GM12878 (cell line): ENCODE data around the gene CDO1. TPM values are rescaled to one million over a fixed set of nuclear protein-coding genes. Genes with fewer than 3 reads are reported as not detected.

Experiments used
- ATAC-seq: fragments of 200-7000 bp; cut with Tn5 transposase; 3 replicates; pipeline ENCODE4 v1.9.1; 2020; ENCODE audit warnings: mild to moderate bottlenecking, moderate library complexity
- BruUV-seq: library from RNA; stranded (reverse); fragments of 400-500 nt; replicated peaks from 2 replicates; lab custom pipeline; 2021; lab: Mats Ljungman, UMichigan
- CTCF ChIA-PET: fragments of 300-600 bp; sonication (Branson Sonifier 250); formaldehyde crosslinking; extraction: SDS; loops from one replicate; lab custom pipeline; 2021; ENCODE audit warnings: inconsistent platforms; lab: Yijun Ruan, JAX
- POLR2A ChIA-PET: fragments of 350-600 bp; formaldehyde crosslinking; extraction: SDS; loops from one replicate; lab custom pipeline; 2021; ENCODE audit warnings: inconsistent platforms; lab: Charles Lee
- RAD21 ChIA-PET: fragments of 300-600 bp; sonication (Branson Sonifier 250); formaldehyde crosslinking; loops from one replicate; lab custom pipeline; 2023; ENCODE audit warnings: antibody characterized with exemption; ENCODE audit not compliant: unreplicated experiment; lab: Charles Lee
- SMC1A ChIA-PET: fragments of 300-600 bp; sonication (Branson Sonifier 250); formaldehyde crosslinking; loops from one replicate; lab custom pipeline; 2023; ENCODE audit not compliant: unreplicated experiment, uncharacterized antibody; lab: Charles Lee
- DNase-seq: peaks from one replicate; pipeline ENCODE4 v3.0.0-alpha.2; 2011; ENCODE audit warnings: low read depth, low spot score
- FAIRE-seq: peaks from 3 replicates; lab custom pipeline; 2011; peaks lifted over from hg19 to GRCh38; lab: Jason Lieb, UNC
- H2AFZ ChIP-seq: 2 replicates; pipeline ENCODE4 v1.6.0; 2011; ENCODE audit warnings: low read depth, low read length, control low read depth; ENCODE audit not compliant: control insufficient read depth
- H3K27ac ChIP-seq: 2 replicates; pipeline ENCODE4 v1.5.1; 2011; ENCODE audit warnings: control low read depth; ENCODE audit not compliant: control insufficient read depth, insufficient read depth
- H3K27me3 ChIP-seq, 2 experiments: replicated peaks in 1 of 2; 2 replicates each; pipeline versions ENCODE4 v1.6.0 to v1.6.1; 2011; ENCODE audit warnings: low read length in 1 of 2; ENCODE audit not compliant: control insufficient read depth in 2 of 2, insufficient read depth in 2 of 2
- H3K36me3 ChIP-seq, 2 experiments: 2 replicates each; pipeline ENCODE4 v1.5.1; 2011; ENCODE audit warnings: low read length in 1 of 2; ENCODE audit not compliant: control insufficient read depth in 2 of 2, insufficient read depth in 2 of 2
- H3K4me1 ChIP-seq: 2 replicates; pipeline ENCODE4 v1.6.1; 2011; ENCODE audit warnings: mild to moderate bottlenecking, low read length, moderate library complexity, mixed read lengths; ENCODE audit not compliant: control insufficient read depth, insufficient read depth
- H3K4me2 ChIP-seq: 2 replicates; pipeline ENCODE4 v1.6.0; 2011; ENCODE audit warnings: control low read depth; ENCODE audit not compliant: control insufficient read depth, insufficient read depth
- H3K4me3 ChIP-seq: fragments of 200-600 bp; sonication (generic); 2 replicates; pipeline ENCODE4 v1.5.1; 2016
- H3K79me2 ChIP-seq: 2 replicates; pipeline ENCODE4 v1.6.0; 2011; ENCODE audit warnings: low read length; ENCODE audit not compliant: control insufficient read depth, insufficient read depth
- H3K9ac ChIP-seq: 2 replicates; pipeline ENCODE4 v1.8.0; 2011; ENCODE audit warnings: low read length, control low read depth, mixed read lengths; ENCODE audit not compliant: control insufficient read depth, insufficient read depth
- H3K9me3 ChIP-seq: replicated peaks from 3 replicates; pipeline ENCODE4 v1.5.1; 2011; ENCODE audit warnings: mild to moderate bottlenecking, low read length; ENCODE audit not compliant: control insufficient read depth, insufficient read depth
- H4K20me1 ChIP-seq: 2 replicates; pipeline ENCODE4 v1.6.0; 2011; ENCODE audit not compliant: control insufficient read depth, insufficient read depth
- BHLHE40 ChIP-seq, 2 experiments: fragments of 450-650 bp in 1 of 2; IDR thresholded peaks; 2 replicates each; pipeline ENCODE4 v1.6.1; 2011 to 2017; ENCODE audit warnings: low read depth in 2 of 2, borderline replicate concordance in 1 of 2, improper control_type of control experiment in 1 of 2, low read length in 1 of 2, mild to moderate bottlenecking in 1 of 2
- CBX5 ChIP-seq: sonication (generic); IDR thresholded peaks from 2 replicates; pipeline ENCODE4 v1.6.1; 2016; ENCODE audit warnings: low read depth, moderate library complexity, mild to moderate bottlenecking, inconsistent platforms
- CREM ChIP-seq: IDR thresholded peaks from 2 replicates; pipeline ENCODE4 v1.6.1; 2014; ENCODE audit warnings: antibody characterized with exemption, low read depth
- PAX8 ChIP-seq: fragments of 450-650 bp; IDR thresholded peaks from 2 replicates; pipeline ENCODE4 v1.6.1; 2017; ENCODE audit warnings: mild to moderate bottlenecking, moderate library complexity
- SPI1 ChIP-seq: IDR thresholded peaks from 2 replicates; pipeline ENCODE4 v1.6.1; 2011; ENCODE audit warnings: low read depth, mild to moderate bottlenecking, low read length, moderate library complexity, borderline replicate concordance; ENCODE audit not compliant: insufficient read depth
- SREBF2 ChIP-seq: IDR thresholded peaks from 2 replicates; pipeline ENCODE4 v1.6.1; 2012; ENCODE audit warnings: mild to moderate bottlenecking, low read length
- SUPT20H ChIP-seq: IDR thresholded peaks from 2 replicates; pipeline ENCODE4 v1.6.1; 2011; ENCODE audit warnings: low read depth, mild to moderate bottlenecking, low read length, moderate library complexity, borderline replicate concordance; ENCODE audit not compliant: control insufficient read depth
- in situ Hi-C: fragments of 300-500 bp; cut with MboI; formaldehyde crosslinking; loops from 9 replicates; pipeline ENCODE4 v1.14.3; 2018; ENCODE audit warnings: mixed read lengths
- intact Hi-C: fragments of 100-400 bp; cut with micrococcal nuclease; formaldehyde crosslinking; loops from one replicate; pipeline ENCODE4 v1.14.2; 2022; ENCODE audit not compliant: unreplicated experiment
- polyA plus RNA-seq, 11 experiments: library from polyadenylated mRNA; depleted of rRNA in 4 of 11; unstranded in 6 of 11; stranded (reverse) in 5 of 11; fragments of >200 nt; fragmentation: Nextera tagmentation in 4 of 11; fragmentation: Illumina TruSeq in 1 of 11; extraction: Ambion mirVana in 4 of 11; extraction: Trizol in 1 of 11; gene quantifications; 1 replicate in 1 of 11; 2 replicates in 10 of 11; pipeline versions ENCODE4 v1.2.1 to v1.2.3, GENCODE V29; 2011 to 2016; ENCODE audit warnings: inconsistent platforms in 2 of 11, missing spikeins in 2 of 11, low read depth in 1 of 11
- total RNA-seq, 4 experiments: library from RNA; depleted of rRNA in 3 of 4; stranded (reverse); fragments of >200 nt in 3 of 4; fragmentation: Illumina TruSeq in 1 of 4; extraction: Trizol in 1 of 4; gene quantifications; 2 replicates each; pipeline versions ENCODE4 v1.2.1 to v1.2.3, GENCODE V29; 2013 to 2021
- TF ChIP-seq, protein P1 (sequence below): IDR thresholded peaks from 2 replicates; pipeline ENCODE4 v1.6.1; 2011; ENCODE audit warnings: borderline replicate concordance, low read depth, mild to moderate bottlenecking, moderate library complexity, mixed read lengths, low read length; ENCODE audit not compliant: insufficient read depth; ENCODE audit errors: extremely low read length

The CDO1 gene
- total and polyA plus RNA-seq, 10 of the 15 experiments (the other 5 are each of a cell fraction or from before 2014, with no cell fraction given) = 0.05 TPM; not detected in 9

DNA sequence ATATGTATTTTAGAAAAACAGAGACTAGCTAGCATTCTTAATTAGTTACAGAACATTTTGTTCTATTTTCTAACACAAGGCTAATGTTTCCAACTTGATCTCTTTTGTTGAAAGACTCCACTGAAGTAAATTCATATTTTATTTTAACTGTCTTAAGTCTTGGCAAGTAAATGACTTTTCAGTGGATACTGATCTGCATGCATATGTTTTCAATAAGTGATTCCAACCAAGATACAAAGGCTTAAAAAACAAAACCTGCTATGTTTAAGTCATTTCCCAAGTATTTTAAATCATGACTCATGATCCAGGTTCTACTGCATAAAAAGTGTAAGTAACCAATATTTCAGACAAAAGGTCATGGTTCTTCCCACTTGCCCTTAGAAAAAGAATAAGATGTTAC is 5.7 kb downstream of the CDO1 start:
- H3K27ac ChIP-seq = no peak overlapping the region
- no peaks in the 10 kb centered on the region for H3K79me2 ChIP-seq
- no peak overlapping the region for H3K4me3 ChIP-seq
- no peaks in the 10 kb centered on the region for H3K4me1 ChIP-seq
- no peak overlapping the region for H2AFZ ChIP-seq
- no TSS peak for BruUV-seq
- no peaks in the 10 kb centered on the region for H3K9me3 ChIP-seq
- H3K9ac ChIP-seq = no peak overlapping the region
- in situ Hi-C loops = no loop called here
- ChIA-PET CTCF (interaction anchor here (1.0 to 1.2 kb wide), 2 partner anchors 29 to 146 kb away, joined by 3 read pairs; no protein-coding TSS in a partner anchor), POLR2A (no interaction called here), RAD21 (no interaction called here), SMC1A (interaction anchor here (0.6 kb wide), 1 partner anchor 321 kb away, joined by 3 read pairs; no protein-coding TSS in a partner anchor)
- DNase-seq (no peak), ATAC-seq (no peak), FAIRE-seq (no peak)
- intact Hi-C loops = no loop called here
- TF ChIP-seq SREBF2 = no peak
- TF ChIP-seq SUPT20H = no peak
- TF ChIP-seq, protein P1, sequence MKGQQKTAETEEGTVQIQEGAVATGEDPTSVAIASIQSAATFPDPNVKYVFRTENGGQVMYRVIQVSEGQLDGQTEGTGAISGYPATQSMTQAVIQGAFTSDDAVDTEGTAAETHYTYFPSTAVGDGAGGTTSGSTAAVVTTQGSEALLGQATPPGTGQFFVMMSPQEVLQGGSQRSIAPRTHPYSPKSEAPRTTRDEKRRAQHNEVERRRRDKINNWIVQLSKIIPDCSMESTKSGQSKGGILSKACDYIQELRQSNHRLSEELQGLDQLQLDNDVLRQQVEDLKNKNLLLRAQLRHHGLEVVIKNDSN = no peak
- TF ChIP-seq CREM = no peak
- TF ChIP-seq SPI1 = no peak
- no peak for TF ChIP-seq CBX5
- no peak for TF ChIP-seq BHLHE40 (IDR thresholded peaks at IDR 0.05; ENCODE audit: borderline replicate concordance in 1 of 2, low read depth in 2 of 2, low read length in 1 of 2)
- TF ChIP-seq PAX8 = no peak
- no peaks in the 10 kb centered on the region for H3K36me3 ChIP-seq
- no peak overlapping the region for H3K4me2 ChIP-seq
- H4K20me1 ChIP-seq = no peaks in the 10 kb centered on the region
- H3K27me3 ChIP-seq = peaks cover 4 to 8% of the 10 kb centered on the region in 2 experiments
